ENCODE measurements around the gene PLEKHG2.

GRCh38 chr19:39365531-39365930 is 46.9 kb upstream of the PLEKHG2 start:
- TF ChIP-seq CTCF (IDR thresholded peaks at IDR 0.05 in 2 of 3, conservative IDR thresholded peaks at IDR 0.05 in 1 of 3; ENCODE audit: insufficient read depth in 2 of 3, low read depth in 1 of 3, low read length in 3 of 3) (no peak), DDX20 (tag; IDR thresholded peaks at IDR 0.05; ENCODE audit: low read depth) (no peak), POLR2AphosphoS5 (IDR thresholded peaks at IDR 0.05; ENCODE audit: control insufficient read depth, insufficient read depth, low read depth, low read length) (no peak), REST (IDR thresholded peaks at IDR 0.05; ENCODE audit: borderline replicate concordance) (no peak), REST (CRISPR knock-in tag; IDR thresholded peaks at IDR 0.05; ENCODE audit: low read depth) (no peak), CREB5 (CRISPR knock-in tag; IDR thresholded peaks at IDR 0.05) (no peak), SIX5 (IDR thresholded peaks at IDR 0.05; ENCODE audit: borderline replicate concordance in 1 of 2, insufficient read depth in 1 of 2, low read depth in 1 of 2, low read length in 2 of 2) (no peak), MXI1 (IDR thresholded peaks at IDR 0.05; ENCODE audit: low read depth, low read length) (no peak), TAF1 (IDR thresholded peaks at IDR 0.05; ENCODE audit: control insufficient read depth, extremely low read depth, insufficient read depth, low read length, severe bottlenecking) (no peak)
